NCI-H2196 (cell line): ENCODE data around the gene PCDH12.
A peak's percentile ranks its signal among the peaks of the same experiment; 100 is the strongest.

Source experiments
- DNase-seq: peaks from one replicate; lab custom pipeline; 2025; ENCODE audit not compliant: unreplicated experiment; lab: John Stamatoyannopoulos, UW

The PCDH12 gene

GRCh38 chr5:141966963-141967333, 8.9 kb upstream of the PCDH12 start:
- DNase-seq = no peak

GRCh38 chr5:141966275-141966962, 8.4 kb upstream of the PCDH12 start:
- no peak for DNase-seq

GRCh38 chr5:141965071-141965470, 7.1 kb upstream of the PCDH12 start:
- DNase-seq = no peak

GRCh38 chr5:141963701-141964100, 5.7 kb upstream of the PCDH12 start:
- no peak for DNase-seq

- no peak for DNase-seq
These were observed 3.5 kb upstream of the PCDH12 start for GRCh38 chr5:141961466-141961865.

GRCh38 chr5:141960449-141961323, 2.7 kb upstream of the PCDH12 start:
- DNase-seq = peak; percentile 93

- DNase-seq = peak; percentile 21
These were observed 2.0 kb upstream of the PCDH12 start for GRCh38 chr5:141960018-141960417.

- DNase-seq = no peak
These were observed 657 bp upstream of the PCDH12 start for GRCh38 chr5:141958546-141959172.

GRCh38 chr5:141957367-141957996, 520 bp downstream of the PCDH12 start:
- DNase-seq = no peak

- no peak for DNase-seq
These were observed 3.8 kb downstream of the PCDH12 start for GRCh38 chr5:141954194-141954593.

GRCh38 chr5:141952020-141952419, 6.0 kb downstream of the PCDH12 start:
- no peak for DNase-seq

- no peak for DNase-seq
These were observed 6.6 kb downstream of the PCDH12 start for GRCh38 chr5:141951332-141951781.

GRCh38 chr5:141950207-141951005, 7.6 kb downstream of the PCDH12 start:
- DNase-seq = no peak

- no peak for DNase-seq
These were observed 8.5 kb downstream of the PCDH12 start for GRCh38 chr5:141949511-141949910.

- no peak for DNase-seq
These were observed 9.2 kb downstream of the PCDH12 start for GRCh38 chr5:141948812-141949211.

GRCh38 chr5:141947316-141947715, 10.7 kb downstream of the PCDH12 start:
- no peak for DNase-seq

- no peak for DNase-seq
These were observed 12.4 kb downstream of the PCDH12 start for GRCh38 chr5:141945511-141946051.

- DNase-seq = no peak
These were observed 13.9 kb downstream of the PCDH12 start for GRCh38 chr5:141944076-141944475.

- no peak for DNase-seq
These were observed 15.7 kb downstream of the PCDH12 start for GRCh38 chr5:141942185-141942857.

- no peak for DNase-seq
These were observed 16.2 kb downstream of the PCDH12 start for GRCh38 chr5:141941779-141942178.
